Vagina (tissue), 2 donors: ENCODE results near the gene CHD1.

ENCODE experiments used
- CTCF ChIP-seq, 3 experiments: fragments of 450-650 bp in 2 of 3; fragments of 200-600 bp in 1 of 3; sonication (generic) in 1 of 3; IDR thresholded peaks; one replicate each; pipeline ENCODE4 v1.5.1; 2017 to 2019; ENCODE audit warnings: antibody characterized with exemption in 3 of 3, mild to moderate bottlenecking in 2 of 3, moderate library complexity in 2 of 3
- POLR2A ChIP-seq, 2 donors: fragments of 450-650 bp; IDR thresholded peaks; one replicate each; pipeline ENCODE4 v1.6.1; 2017; ENCODE audit warnings: antibody characterized with exemption in 2 of 2, mild to moderate bottlenecking in 2 of 2, moderate library complexity in 2 of 2
- POLR2AphosphoS5 ChIP-seq, 2 donors: sonication (generic); formaldehyde crosslinking; IDR thresholded peaks; one replicate each; pipeline ENCODE4 v1.9.0; 2017; ENCODE audit warnings: antibody characterized with exemption in 2 of 2, mild to moderate bottlenecking in 2 of 2, low read depth in 1 of 2; ENCODE audit not compliant: insufficient read depth in 1 of 2

DNA sequence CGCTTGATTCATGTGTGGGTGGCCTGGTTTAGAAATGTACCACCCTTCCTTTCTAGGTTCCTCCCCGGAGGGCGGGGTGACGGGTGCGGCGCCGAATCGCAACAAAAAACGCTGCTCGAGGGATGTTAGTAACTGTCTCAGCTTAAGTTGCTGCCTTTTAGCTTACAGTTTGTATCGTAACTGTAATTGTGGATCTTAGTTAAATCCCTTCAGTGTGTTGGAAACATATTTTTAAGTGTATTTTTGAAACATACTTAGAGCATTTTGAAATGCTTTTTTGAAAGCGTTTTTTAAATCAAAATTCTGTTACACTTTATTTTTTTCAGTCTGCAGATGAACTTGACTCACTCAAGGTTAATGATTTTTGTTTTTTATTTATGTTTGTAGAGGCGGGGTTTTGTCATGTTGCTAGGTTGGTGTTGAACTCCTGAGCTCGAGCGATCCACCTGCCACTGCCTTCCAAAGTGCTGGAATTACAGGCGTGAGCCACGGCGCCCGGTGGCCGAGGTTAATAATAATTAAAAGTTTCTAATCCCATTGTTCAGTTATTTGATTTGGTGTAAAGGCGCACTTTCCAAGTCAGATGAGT is 997 bp upstream of the CHD1 start:
- TF ChIP-seq CTCF (IDR thresholded peaks at IDR 0.05) (no peak), POLR2A (IDR thresholded peaks at IDR 0.05) (no peak), POLR2AphosphoS5 (IDR thresholded peaks at IDR 0.05; ENCODE audit: insufficient read depth in 1 of 2, low read depth in 1 of 2) (peak in 1 of 2 donors; percentile 10)
